ENCODE results near the gene NUDT7.

The NUDT7 gene

DNA sequence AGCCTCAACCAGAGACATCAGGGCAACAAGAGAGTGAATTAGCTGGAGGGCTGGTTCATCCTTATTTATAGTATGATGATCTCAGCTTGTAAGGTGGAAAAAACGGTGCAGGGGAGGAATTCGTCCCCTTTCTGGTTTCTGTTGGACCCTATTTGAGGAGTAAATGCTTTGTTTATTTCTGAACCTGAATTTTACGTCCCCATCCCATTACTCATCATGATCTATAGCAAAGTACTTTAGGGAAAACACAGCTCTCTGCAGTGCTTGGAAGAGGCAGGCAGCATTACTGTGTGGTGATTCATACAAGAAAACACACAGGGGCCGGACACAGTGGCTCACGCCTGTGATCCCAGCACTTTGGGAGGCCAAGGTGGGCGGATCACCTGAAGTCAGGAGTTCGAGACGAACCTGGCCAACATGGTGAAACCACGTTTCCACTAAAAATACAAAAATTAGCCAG, 58.1 kb downstream of the NUDT7 start:
- DNase-seq (ENCODE audit: low spot score) = peak; percentile 51

DNA sequence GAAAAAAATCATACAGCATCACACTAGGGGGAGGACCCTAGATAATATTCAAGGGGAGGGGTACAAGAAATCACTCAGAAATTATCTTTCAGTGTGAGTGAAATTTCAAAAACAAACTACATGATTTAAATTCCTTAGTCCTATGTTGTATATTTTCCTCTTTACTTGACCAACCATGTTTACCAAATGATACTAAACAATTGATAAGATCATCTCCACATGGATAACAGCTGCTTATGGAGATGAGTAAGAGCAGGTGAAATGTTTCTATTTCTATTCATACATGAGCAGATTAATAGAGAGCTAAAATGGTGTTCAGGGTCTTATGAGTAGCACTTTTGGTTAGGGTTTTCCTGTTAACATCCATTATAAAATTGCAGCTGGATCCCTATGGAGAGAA, 58.8 kb downstream of the NUDT7 start:
- no peak for DNase-seq (ENCODE audit: low spot score)

DNA sequence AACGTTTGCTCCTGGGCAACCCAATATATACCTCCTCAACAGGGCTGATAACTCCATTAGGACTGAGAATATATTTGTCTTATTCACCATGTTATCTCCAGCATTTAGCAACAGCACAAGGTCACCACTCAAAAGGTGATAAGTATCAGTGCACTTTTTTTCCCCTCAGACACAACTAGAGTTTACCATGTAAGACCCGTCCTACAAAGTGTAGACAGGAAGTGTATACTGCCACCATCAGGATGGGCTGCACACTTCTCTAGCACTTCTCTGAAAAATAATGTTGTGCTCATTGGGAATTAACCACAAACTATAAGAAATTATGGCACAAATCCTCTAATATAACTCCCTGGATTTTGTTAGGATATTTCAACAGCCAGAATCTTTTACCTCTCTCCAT, 60.4 kb downstream of the NUDT7 start:
- no peak for DNase-seq (ENCODE audit: low spot score)

DNA sequence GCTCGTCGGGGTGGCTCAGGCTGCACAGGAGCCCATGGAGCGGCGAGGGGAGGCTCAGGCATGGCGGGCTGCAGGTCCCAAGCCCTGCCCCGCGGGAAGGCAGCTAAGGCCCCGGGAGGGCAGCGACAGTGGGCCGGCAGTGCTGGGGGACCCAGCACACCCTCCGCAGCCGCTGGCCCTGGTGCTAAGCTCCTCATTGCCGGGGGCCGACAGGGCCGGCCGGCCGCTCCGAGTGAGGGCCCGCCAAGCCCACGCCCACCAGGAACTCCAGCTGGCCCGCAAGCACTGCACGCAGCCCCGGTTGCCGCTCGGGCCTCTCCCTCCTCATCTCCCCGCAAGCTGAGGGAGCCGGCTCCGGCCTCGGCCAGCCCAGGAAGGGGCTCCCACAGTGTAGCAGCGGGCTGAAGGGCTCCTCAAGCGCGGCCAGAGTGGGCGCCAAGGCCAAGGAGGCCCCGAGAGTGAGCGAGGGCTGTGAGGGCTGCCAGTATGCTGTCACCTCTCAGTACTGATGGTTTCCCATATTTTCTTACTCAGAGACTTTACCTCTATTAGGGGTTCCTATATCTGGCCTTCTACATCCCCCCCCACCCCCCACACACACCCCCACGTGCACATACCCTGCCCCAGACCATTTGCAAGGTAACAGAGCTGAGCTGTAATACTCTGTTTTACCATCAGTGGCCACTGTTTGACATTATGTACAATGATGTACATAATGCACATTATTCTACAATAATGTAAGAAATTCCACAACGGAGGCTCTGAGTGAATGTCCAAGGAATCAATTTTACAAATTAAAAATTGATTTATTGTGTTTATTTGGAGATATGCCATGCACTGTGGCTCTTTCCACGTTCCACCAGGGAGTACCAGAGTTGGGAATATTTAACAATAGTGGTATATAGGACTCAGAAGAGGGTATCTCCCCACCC, 62.4 kb downstream of the NUDT7 start:
- no peak for DNase-seq (ENCODE audit: low spot score)

DNA sequence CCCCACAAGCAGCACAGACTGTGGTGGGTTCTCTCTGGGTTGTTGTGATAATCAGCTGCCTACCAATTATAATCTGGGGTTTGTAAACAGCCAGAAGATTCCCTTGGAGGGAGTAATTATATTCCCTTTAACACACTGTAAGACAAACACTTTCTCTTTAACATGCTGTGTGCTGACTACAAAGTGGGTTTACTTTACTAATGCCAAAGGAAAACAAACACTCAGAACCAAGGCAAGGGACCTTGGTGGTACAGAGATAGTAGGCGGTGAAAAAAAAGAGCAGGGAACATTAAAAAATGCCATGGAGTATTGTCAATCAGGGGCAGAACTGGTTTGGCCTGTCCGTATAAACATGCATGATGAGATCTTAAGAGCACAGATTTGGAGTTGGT, 63.1 kb downstream of the NUDT7 start:
- DNase-seq (ENCODE audit: low spot score) = no peak

DNA sequence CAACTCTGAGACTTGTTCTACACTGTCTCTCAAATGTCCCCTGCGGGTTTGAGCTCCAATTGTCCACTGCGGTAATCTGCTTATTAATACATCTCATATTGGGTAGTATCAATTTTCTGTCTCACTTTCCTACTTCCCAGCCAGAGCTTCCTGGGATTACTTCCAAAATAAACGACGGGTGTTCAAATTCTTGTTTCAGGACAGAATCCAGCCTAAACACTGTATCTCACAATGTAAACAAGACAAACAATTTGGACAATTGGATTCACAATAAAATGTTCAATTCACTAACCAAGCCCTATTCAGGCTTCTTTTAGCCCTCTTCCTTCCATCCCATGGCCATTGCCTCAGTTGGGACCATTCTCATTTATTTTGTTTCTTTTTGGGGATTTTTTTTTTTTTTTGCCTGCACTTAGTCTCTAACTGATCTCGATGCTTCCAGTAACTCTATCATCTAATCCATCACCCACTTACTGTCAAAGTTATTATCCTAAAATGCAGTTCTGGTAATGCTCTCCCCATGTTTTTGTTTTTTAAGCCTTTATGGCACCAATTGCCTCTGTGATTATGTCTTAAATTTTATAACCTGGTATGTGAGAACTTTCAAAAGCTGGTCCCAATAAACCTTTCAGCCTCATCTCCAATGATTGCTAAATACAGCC, 64.0 kb downstream of the NUDT7 start:
- no peak for DNase-seq (ENCODE audit: low spot score)

DNA sequence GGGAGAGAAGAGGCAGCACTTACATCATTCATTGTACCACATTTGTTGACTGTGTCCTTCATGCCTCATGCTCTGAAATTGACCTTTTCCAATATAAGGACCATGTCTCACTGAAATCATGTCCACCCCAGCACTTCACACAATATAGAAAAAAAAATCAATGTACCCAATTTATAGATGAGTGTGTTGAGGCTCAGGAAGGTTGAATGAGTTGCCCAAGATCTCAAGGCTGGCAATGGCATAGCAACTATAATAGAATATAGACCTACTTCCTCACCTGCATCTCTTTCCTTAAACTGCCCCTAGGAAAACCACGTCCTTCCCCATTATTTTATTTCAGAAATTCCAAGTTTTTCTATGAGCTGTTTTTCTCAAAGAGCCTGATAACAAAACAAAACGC, 65.1 kb downstream of the NUDT7 start:
- no peak for DNase-seq (ENCODE audit: low spot score)

DNA sequence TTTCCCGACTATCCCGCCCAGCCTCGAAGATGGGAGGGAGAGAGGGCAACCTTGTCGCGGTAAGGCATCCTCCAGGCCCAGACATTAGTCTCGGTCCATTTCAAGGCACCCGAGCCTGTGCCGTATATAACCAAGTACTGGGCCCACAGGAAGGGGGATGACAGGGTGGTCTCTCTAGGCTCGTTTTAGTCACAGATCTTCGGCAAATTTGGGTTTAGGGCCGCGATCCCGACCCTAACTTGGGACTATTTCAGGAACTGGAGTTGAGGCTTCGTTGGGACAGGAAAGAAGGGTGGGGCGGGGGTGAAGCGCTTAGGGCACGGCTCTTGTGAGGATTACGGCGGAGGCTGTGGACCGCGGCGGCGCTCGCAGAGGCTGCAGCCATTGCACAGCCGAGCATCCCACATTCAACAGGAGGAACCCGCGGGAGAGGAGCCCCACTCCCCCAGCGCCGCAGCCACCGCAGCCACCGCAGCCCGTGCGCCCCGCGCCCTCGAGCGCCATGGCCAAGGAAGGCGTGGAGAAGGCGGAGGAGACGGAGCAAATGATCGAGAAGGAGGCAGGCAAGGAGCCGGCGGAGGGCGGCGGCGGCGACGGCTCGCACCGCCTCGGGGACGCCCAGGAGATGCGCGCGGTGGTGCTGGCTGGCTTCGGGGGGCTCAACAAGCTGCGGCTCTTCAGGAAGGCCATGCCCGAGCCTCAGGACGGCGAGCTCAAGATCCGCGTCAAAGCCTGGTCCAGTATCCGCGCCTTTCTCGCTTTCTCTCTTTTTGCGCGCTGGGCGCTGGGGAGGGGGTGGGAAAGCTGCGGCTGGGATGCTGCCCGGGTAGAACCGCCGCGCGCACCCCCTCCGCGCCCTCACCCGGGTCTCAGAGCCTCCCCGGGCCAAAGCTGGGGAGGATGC, 66.1 kb downstream of the NUDT7 start, which contains the start of gene VAT1L:
VAT1L (plus strand) TSS at position 384 of the 904 bp plus-strand sequence; CDS start at position 503, 119 bp downstream.
- peak; percentile 74 for DNase-seq (ENCODE audit: low spot score)

DNA sequence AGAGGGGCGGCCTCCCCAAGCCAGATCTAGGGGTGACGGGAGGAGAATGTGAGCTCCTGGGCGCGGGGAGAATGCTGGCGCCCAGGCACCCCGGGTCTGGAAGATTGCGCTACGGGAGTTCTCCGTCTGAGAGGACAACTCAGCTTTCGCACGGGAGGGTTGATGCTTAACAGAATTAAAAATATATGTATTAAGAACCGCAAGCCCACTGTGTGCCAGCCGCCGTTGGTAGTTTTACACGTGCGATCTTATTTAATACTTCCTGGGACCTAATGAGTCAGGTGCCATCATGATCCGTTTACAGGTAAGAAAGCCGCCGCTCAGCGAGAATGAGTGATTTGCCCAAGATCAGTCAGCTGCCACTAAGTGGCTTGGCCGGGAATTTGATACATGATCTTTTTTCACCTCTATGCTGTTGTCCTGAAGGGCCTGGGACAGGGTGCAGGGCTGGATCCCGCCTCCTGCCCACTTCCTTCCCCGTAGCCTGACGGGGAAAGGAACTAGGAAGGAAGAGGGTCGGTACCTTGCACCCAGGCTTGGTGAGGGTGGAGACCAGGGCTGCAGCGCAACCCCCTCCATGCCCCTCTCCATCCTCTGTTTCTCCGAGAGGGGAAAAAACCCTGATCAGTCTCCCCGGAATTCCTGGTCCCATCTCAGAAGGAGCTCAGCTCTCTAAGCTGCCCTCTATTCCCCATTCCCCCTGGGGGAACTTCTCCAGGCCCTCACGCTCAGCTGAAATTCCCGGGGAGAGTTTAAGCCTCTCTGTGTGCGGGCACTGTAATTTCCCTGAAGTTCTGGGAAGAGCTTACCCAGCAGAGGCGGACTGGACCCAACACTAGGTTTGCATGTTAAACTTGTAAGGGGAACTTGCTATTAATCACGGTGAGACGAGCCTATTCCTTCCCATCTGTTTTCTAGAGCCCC, 67.0 kb downstream of the NUDT7 start:
- no peak for DNase-seq (ENCODE audit: low spot score)

DNA sequence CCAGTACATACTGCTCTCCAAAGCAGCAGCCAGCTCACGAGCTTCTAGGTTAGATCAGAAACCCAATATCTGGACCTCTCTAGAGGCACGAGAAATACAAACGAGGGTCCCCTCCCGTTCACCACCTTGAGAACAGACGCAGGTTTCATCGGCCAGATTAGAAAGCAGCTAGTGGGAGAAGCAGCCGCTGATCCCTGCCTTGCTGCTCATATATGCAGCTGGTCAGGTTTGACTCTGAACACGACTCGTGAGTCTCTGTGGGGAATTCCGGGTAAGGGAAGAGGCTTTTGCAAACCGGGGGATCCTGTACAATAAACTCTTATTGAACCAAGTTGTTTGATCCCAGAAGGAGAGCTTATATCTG, 67.7 kb downstream of the NUDT7 start:
- no peak for DNase-seq (ENCODE audit: low spot score)

DNA sequence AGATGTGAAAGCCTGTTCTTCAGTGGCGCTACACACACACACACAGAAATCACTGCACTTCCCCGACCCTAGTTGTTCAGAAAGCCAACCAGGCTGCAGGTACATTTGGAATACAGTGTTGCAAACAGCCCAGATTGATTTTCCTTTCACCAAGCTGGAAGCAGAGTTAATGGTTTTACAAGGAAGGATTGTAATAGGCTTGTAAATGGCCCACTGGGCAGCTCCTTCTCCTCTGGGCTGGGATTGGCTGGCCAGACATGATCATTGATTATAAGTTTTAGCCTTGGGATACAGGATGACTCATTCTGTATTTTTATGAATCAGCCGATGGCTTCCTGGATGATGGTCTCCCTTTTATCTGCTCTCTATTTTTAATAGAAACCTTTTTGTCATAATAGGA, 68.6 kb downstream of the NUDT7 start:
- DNase-seq (ENCODE audit: low spot score) = no peak
